Suprapubic skin (tissue), 3 donors: ENCODE results near the gene PIERCE2.

Experiments
- CTCF ChIP-seq, 2 donors: fragments of 200-600 bp in 1 of 2; fragments of 450-650 bp in 1 of 2; sonication (generic) in 1 of 2; IDR thresholded peaks; one replicate each; pipeline ENCODE4 v1.5.1; 2016 to 2019; ENCODE audit warnings: antibody characterized with exemption in 2 of 2, mild to moderate bottlenecking in 1 of 2, moderate library complexity in 1 of 2
- POLR2A ChIP-seq, 2 donors: fragments of 450-650 bp; IDR thresholded peaks; one replicate each; pipeline ENCODE4 v1.6.1; 2017; ENCODE audit warnings: antibody characterized with exemption in 2 of 2, mild to moderate bottlenecking in 2 of 2, moderate library complexity in 2 of 2

GRCh38 chr15:55360256-55360655 is 48.0 kb upstream of the PIERCE2 start:
- TF ChIP-seq POLR2A (IDR thresholded peaks at IDR 0.05): no peak
- no peak for TF ChIP-seq CTCF (IDR thresholded peaks at IDR 0.05)
